Activated CD8-positive, alpha-beta memory T cell treated with anti-CD3 and anti-CD28 coated beads, Interleukin-2, amount 50 U/mL, for 1 hour (primary cell): ENCODE data around the gene SLC35F1.
"Not testable (repeated sequence)": the region's sequence is repeated elsewhere in the genome, so short reads cannot be mapped to it uniquely, and the experiment has no call there.

Experiments
- DNase-seq: peaks from one replicate; pipeline ENCODE4 v3.0.0-alpha.2; 2020; ENCODE audit errors: extremely low read depth

Gene SLC35F1

DNA sequence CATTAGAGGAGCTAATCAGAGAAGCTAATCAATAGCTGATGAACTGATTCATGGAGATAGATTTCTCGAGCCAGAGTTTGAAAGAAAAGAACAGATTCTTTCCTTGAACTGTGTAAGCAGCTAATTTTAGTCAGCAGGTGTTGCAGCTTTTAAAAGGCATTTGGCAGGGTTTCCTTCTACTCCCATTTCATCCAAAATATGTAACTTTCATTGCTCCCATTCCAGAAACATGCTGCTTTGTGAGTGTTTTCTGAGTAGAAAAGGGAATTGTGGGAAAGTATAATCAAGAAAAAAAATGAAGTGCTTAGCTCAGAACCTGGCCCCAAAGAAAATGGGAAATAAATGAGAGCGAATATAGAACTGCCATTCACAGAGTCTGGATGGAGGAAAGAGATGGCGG, 20.8 kb downstream of the SLC35F1 start:
- no peak for DNase-seq

DNA sequence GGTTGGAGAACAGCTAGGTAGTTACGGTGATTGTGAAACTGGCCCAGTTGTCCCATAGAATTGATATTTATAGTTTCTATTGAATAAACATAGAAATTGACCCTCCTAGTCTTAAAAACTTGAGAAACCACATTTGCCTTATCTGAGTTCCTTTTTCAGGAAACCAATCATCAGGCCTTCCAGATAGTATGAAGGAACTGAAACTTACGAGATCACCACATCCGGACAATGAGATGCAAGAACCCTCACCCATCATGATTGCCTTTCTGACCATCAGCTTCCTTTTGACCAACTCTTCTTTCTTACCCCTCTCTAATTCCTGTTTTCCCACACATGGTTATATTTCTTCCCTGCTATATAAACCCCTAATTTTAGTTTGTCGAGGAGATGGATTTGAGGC, 21.8 kb downstream of the SLC35F1 start:
- no peak for DNase-seq

DNA sequence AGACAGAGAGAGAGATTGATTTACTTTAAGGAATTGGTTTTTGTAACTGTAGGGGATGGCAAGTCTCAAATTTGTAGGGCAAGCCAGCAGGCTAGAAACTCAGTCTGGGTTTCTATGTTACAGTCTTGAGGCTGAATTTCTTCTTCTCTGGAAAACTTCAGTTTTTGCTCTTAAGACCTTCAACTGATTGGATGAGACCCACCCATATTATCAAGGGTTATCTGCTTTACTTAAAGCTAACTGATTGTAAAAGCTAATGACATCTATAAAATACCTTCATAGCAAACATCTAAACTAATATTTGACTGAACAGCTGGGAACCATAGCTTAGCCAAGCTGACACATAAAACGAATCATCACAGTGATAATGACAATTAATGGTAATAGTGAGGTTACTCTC, 22.4 kb downstream of the SLC35F1 start:
- no peak for DNase-seq

DNA sequence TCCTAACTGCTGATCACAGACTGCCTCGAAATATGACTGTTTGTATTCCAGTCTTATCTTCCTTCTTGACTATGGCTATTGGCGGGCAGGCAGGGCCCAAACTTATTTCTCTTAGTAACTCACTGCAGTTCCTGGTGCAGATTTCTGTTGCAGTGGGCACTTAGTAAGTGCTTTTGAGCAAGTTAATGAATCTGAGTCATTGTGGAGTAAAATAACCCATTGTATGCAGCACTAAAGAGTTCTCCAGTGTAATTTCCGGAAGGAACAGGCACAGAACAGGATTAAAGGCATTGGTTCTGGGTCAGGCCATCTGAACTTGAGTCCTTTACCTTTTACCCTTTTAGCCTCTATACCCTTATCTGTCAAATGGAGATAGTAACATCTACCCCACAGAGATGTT, 23.6 kb downstream of the SLC35F1 start:
- DNase-seq = no peak

DNA sequence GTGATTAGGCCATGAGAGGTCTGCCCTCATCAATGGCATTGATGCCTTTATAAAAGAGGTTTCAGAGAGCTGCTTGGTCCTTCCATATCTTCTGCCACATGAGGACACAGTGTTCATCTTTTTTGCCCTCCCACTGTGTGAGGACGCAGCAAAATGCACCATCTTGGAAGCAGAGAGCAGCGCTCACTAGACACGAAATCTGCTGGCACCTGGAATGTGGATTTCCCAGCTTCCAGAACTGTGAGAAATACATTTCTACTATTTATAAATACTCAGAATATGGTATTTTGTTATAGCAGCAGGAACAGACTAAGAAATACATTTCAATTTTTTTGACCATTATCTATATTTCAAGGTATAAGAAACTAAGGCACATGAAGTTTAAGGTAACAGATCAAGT, 24.9 kb downstream of the SLC35F1 start:
- no peak for DNase-seq

DNA sequence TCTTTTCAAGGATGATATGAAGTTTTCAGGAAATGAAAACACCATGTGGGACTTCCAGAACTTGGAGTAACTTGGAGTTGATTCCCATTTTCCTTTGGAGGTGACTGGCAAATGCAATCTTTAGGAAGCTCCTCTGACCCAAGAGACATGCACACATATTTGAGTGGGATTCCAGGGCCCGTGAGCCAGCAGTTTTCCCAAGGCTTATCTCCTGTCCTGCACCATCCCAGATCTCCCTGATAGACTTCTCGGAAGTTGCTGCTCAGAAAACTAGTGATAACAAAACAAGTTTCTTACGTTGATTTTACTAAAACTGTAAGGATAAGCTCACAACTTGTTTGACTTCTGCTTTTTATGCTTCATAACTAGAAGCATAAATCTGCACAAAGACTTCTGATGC, 25.6 kb downstream of the SLC35F1 start:
- DNase-seq = no peak

DNA sequence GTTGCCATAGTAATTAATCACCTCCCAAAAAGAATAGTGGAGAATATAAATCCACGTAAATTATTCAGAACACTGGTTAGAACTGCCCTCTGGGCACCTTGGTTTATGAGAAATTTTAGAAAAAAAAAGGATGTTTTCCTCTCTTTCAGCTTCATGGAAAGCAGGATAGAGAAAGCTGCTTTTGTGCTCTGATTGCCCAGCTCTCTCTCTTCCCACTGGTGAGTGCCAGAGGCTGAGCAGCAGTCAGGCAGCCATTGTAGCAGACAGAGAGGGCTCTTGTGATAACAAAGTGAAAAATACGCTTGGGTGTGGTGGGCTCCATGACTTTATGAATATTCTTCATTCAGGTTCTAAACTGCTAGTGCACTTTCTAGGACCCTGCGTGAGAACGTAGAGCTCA, 26.4 kb downstream of the SLC35F1 start:
- DNase-seq = no peak

DNA sequence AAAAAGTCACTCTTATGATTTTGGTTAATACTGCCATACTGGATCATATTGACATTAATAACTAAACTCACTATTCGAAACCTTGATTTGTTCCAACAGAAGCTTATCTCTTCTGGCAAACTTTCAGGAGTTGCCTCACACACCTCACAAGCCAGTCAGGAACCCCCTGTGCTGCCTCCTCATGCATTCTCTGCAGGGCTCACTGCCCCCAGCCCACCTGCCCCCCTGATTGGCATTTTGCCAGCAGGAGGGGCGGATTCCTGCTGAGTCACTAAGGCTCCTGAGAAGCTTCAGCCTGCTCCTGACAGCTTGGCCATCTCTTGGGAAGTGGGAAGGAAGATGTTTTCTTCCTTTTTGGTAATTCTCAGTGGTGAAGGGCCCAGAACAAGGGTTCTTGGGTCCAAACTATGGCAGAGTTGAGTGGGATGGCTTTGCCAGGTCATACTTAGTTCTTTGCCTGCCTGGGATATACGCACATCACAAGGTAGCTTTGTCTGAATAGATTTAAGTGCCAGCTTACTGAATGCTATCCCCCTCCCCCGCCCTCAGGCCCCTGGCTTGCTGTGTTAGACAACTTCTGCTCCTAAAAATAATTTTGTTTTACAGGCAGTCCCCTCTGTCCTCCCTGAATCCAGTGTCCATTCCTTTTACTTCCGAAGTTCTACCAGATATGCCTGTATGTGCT, 31.4 kb downstream of the SLC35F1 start:
- DNase-seq = no peak

DNA sequence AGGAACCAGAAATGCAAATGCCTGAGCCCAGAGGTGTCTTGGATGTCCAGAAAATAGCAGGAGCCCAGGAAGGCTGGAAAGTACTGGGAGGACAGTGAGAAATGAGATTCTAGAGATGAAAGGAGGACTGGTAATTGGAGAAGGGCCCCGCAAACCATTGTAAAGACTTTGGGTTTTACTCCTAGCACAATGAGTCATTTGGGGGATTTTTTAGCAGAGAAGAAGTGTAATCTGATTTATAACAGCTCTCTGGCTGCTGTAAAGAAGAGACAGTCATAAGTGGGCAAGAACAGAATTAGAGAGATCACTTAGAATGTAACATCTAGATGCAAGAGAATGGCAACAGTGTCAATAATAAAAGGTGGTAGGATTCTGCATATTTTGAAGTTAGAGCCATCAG, 40.2 kb downstream of the SLC35F1 start:
- no peak for DNase-seq

DNA sequence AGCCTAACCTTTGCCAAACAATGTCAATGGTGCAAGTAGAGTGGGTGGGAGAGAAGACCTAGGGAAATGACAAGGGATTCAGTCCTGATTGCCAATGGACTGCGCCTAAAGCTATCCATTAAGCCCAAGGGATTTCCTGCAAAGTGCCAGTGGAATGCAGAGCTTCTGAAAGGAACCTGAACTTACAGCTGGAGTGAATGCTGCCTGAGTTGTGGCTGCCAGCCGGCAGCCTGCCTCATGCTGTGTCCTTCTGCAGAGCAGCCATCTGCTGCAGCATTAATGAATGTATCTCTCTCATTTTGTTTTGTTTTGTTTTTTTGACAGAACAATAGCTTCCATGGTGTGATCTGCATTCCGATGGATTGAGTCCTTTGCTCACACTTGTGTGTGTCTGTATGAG, 44.7 kb downstream of the SLC35F1 start:
- DNase-seq = no peak

DNA sequence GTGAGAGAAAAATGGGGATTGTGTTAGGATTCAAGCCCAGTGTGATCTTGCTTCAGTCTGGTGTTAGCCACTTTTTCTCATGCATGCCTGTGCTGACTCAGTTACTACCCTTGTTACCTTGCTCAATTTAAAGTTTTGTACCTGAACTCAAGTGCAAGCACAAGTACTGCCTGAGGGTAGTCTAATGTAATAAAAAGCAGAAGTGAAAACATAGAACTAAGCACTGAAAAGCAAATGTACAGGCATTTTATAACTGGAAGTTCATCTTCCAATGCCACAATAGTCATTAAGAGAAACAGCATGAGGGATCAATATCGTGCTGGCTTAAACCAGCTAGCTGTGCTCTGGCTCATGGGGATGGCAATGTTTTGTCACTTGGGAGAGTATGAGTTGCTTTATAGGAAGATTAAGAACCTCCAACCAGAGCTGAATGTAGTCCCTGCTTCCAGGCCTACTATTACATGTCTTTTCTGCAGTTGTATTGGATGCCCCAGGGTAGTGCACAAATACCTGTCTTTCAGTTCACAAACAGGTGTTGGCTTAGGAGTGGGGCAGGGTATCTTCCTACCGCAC, 48.7 kb downstream of the SLC35F1 start:
- no peak for DNase-seq

DNA sequence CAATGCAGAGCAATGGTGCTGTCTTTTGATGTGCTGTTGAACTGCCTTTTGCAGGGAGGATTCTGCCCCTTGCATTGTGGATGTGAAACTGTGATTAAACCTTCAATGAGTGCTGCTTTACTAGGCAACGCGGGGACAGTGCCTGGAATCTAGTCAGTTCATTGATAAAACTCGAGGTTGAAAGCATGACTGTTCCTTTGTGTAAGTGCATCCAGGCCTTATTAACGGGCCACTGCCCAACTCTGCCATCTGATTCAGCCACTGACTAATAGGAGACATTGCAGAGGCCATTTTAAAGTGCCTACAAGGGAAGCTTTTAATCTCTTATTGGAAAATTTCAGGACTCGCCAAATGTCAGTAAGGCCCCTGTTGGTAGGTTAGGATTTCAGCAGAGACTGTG, 49.3 kb downstream of the SLC35F1 start:
- DNase-seq = no peak

DNA sequence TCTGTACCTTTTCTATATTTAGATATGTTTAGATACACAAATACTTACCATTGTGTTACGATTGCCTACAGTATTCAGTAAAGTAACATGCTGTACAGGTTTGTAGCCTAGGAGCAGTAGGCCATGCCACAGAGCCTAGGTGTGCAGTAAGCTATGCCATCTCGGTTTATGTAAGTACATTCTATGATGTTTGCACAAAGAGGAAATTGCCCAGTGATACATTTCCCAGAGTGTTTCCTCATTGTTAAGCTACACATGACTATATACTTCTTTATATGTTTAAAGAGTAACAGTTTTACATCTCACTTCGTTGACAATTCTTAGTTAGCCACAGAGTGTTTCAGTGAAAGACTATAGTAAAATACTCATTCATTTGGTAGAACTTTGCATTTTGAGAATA, 51.5 kb downstream of the SLC35F1 start:
- DNase-seq = no peak

DNA sequence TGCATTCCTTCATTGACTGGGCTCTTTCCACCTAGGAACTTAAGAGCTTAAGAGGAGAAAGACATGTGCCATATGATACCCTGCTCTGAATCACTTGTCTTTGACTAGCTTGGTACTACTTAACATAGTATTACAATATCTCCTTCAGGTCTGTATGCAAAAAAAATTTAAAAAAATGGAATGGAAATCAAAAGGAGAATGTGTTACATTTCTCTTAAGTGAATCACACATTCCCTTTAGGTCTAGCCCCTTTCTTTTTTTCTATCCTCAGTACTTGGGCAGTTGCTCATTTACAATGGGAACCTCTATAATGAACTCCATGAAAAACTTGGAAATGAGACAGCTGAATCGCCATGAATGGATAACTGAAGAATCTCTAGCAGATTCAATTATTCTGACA, 53.8 kb downstream of the SLC35F1 start:
- no peak for DNase-seq

DNA sequence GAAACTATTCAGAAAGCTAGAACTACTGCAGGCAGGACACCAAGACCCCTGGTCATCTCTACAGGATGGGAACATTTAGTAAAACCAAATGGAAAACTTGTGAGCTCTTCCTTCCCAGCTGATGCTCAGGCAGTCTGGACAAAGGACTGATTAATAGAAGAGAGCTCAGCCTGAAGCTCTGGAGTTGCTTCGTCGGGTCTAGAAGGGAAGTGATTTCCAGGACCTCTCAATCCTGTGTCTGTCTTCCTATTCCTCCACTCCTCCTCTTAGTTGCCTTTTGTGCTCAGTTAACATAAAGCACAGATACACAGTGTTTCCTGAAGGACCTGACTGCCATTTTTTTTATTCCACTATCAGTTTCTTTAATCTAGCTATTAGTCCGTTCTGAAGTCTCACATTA, 54.2 kb downstream of the SLC35F1 start:
- DNase-seq = no peak

DNA sequence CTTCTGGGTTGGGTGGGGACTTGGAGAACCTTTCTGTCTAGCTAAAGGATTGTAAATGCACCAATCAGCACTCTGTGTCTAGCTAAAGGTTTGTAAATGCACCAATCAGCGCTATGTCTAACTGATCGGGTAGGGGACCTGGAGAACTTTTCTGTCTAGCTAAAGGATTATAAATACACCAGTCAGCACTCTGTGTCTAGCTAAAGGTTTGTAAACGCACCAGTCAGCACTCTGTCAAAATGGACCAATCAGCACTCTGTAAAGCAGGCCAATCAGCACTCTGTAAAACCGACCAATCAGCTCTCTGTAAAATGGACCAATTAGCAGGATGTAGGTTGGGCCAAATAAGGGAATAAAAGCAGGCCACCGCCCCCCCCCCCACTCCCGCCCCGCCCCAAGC, 58.7 kb downstream of the SLC35F1 start:
- DNase-seq = not testable (repeated sequence)

DNA sequence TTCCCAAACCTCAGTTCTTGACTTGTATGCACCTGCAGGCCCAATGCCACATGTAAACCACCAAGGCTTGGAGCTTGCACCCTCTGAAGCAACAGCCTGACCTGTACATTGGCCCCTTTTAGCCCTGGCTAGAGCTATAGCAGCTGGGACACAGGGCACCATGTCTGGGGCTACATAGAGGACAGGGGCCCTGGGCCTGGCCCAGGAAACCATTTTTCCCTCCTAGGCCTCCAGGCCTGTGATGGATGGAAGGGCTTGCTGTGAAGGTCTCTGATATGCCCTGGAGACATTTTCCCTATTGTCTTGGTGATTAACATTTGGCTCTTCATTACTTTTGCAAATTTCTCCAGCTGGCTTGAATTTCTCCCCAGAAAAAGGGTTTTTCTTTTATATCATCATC, 64.6 kb downstream of the SLC35F1 start:
- DNase-seq = no peak

DNA sequence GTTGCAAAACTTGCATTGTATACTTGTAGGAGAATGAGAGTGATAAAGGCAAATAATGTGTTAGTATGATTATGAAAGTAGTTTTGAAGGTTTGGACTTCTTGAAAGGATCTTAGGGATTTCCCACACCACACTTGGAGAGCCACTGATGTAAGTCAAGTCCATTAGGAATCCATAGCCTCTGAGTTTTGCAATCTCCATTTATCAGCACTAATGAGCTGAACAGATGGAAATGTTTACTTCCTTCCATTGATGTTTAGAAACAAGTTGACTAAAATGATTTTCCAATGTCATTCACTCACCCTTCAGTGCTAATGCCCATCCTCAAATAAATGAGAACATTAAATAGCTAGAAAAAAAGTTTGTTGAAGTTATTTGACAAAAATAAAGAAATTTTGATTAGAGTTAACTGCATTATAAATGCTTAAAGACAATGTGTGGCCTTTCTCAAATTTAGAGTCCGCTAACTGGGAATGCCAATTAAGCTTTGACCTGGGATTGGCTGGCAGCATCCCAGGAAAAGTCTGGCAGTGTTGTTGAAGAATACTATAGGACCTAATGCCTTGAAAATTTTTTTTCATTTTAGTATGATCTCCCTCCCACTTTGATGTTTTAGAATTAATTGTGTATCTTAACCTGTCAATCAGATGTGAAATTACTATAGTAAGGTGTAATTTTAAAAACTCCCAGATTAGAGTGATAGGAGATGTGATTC, 68.0 kb downstream of the SLC35F1 start:
- DNase-seq = no peak

DNA sequence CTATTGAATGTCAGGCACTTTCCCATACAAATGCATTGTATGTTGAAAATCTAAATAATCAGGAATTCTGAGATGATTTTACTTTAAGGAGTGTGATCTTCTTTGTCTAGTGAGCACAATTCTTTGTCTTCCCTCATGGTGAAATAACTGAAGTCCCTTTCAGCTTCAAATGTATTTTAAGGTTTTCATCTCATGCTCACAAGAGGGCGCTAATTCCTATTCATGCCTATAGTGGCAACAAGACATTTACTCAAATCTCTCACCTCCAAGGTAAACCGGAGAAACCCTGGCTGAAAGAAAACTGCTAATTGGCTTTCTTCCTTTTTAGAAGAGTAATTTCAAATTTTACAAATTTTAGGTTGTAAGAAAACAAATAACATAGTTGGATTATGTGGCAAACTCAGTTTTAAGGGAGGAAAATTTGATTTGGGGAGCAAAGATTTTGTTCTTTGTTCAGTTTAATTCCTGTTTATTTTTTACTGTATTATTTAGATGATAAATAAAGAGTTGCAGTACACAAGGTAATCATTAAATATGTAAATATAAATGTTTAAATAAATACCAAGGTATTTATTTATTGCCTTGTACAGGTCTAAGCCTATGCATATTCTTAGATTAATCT, 69.1 kb downstream of the SLC35F1 start:
- DNase-seq = no peak

DNA sequence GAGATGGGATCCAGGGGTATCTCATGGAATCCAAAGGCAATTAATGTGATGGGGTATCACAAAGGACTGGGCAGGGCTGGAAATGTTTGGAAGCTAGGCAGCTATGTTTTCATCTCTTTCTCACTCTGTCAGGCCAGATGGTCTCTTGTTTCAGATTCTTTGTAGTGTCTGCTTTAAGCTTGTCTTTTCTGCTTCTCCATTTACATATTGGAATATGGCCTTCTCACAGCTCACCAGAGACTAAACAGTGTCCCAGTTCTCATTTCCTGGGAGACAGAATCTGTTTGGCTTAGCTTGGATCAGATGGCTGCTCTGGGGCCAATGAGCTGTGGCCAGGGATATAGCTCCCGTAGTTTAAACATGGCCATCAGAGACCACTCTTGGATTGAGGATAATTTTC, 78.9 kb downstream of the SLC35F1 start:
- DNase-seq = no peak

DNA sequence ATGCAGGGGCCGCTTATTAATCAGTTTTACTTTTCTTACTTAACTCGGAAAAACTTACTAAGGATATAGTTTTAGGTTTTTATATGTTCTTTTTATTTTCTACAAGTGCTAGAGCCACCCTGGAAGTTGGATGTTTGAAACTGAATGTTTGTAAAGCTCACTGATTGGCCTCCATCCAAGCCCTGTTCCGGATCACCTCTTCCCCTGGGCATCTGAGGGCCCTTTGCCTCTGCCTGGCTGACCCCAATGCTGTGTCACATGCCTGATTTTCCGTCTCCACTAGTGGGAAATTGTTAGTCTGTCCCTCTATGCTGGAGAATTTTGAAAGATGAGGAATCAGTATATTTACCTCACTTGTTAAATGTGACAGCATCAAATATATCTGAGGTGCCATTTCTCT, 79.3 kb downstream of the SLC35F1 start:
- DNase-seq = no peak

DNA sequence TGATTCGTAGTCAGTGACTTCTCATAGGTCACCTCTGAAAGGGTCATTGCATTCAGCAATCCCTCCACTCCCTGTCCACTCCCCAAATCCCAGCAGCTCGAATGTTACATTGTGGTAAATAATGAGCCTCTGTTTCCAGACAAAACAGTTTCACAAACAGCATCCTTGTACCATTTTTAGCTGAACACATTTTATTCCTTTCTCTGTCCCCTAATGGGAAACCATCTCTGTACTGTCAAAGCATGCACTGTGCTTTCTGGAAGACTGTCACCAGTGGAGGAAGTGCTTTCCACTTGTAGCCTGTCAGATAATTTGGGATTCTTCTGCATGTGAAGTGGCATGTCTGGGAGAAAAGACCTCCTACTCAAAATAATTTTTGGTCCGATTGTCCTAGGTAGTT, 82.0 kb downstream of the SLC35F1 start:
- DNase-seq = no peak

DNA sequence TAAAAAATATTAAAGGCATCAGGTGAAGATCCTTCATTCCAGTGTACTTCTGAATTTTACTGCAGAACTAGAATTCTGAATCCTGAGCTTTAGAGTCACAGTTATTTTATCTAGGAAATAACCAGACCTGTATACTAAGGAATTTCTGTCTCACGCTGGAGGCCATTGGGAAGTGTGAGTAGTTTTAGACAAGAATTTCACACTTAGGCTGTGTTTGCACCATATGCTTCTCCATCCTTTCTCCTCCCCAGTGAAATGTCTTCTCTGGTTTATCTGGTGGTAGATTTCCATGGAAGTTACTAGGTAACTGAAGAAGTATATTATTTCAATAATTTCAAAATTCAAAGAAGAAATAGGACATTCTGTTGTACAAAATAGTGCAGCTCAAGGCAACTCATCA, 83.1 kb downstream of the SLC35F1 start:
- no peak for DNase-seq
